PFSK-1 (cell line): ENCODE measurements around the gene RPS3A.

Experiments used
- FOXP2 ChIP-seq: optimal IDR thresholded peaks from 2 replicates; pipeline ENCODE3; 2011; ENCODE audit warnings: borderline replicate concordance, control low read depth, inconsistent platforms; ENCODE audit not compliant: insufficient read depth; ENCODE audit errors: extremely low read length, extremely low read depth
- POLR2AphosphoS5 ChIP-seq: IDR thresholded peaks from 2 replicates; pipeline ENCODE4 v1.6.1; 2012; ENCODE audit warnings: low read depth, mild to moderate bottlenecking, control low read depth, low read length, moderate library complexity
- SIN3A ChIP-seq: IDR thresholded peaks from 2 replicates; pipeline ENCODE4 v1.6.1; 2012; ENCODE audit warnings: mild to moderate bottlenecking, low read length, moderate library complexity, borderline replicate concordance; ENCODE audit not compliant: insufficient read depth
- TAF1 ChIP-seq: IDR thresholded peaks from 2 replicates; pipeline ENCODE4 v1.6.1; 2012; ENCODE audit warnings: low read length, control low read depth, borderline replicate concordance; ENCODE audit not compliant: insufficient read depth
- TF ChIP-seq, protein P1 (sequence below), 2 experiments: IDR thresholded peaks; 2 replicates each; pipeline versions ENCODE4 v1.6.1 to v1.8.0; 2011 to 2012; ENCODE audit warnings: low read depth in 2 of 2, low read length in 2 of 2, control low read depth in 1 of 2, inconsistent platforms in 1 of 2, mild to moderate bottlenecking in 1 of 2, moderate library complexity in 1 of 2; ENCODE audit not compliant: insufficient read depth in 1 of 2

RPS3A gene

DNA sequence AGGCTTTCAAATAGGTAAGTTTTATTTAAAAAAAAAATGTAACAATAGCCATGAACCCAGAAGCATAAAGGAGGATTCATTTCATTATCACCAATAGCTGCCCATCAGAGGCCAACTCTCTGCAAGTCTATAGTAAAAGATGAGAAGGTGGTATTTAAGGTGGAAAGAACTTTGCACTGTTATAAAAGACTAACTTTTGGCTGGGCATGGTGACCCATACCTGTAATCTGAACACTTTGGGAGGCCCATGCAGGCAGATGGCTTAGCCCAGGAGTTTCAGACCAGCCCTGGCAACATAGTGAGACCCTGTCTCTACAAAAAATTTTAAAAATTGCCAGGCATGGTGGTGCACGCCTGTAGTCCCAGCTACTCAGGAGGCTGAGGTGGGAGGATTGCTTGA lies 43.3 kb downstream of the RPS3A start:
- no peak for TF ChIP-seq TAF1
- TF ChIP-seq SIN3A: no peak
- TF ChIP-seq, protein P1, sequence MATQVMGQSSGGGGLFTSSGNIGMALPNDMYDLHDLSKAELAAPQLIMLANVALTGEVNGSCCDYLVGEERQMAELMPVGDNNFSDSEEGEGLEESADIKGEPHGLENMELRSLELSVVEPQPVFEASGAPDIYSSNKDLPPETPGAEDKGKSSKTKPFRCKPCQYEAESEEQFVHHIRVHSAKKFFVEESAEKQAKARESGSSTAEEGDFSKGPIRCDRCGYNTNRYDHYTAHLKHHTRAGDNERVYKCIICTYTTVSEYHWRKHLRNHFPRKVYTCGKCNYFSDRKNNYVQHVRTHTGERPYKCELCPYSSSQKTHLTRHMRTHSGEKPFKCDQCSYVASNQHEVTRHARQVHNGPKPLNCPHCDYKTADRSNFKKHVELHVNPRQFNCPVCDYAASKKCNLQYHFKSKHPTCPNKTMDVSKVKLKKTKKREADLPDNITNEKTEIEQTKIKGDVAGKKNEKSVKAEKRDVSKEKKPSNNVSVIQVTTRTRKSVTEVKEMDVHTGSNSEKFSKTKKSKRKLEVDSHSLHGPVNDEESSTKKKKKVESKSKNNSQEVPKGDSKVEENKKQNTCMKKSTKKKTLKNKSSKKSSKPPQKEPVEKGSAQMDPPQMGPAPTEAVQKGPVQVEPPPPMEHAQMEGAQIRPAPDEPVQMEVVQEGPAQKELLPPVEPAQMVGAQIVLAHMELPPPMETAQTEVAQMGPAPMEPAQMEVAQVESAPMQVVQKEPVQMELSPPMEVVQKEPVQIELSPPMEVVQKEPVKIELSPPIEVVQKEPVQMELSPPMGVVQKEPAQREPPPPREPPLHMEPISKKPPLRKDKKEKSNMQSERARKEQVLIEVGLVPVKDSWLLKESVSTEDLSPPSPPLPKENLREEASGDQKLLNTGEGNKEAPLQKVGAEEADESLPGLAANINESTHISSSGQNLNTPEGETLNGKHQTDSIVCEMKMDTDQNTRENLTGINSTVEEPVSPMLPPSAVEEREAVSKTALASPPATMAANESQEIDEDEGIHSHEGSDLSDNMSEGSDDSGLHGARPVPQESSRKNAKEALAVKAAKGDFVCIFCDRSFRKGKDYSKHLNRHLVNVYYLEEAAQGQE (IDR thresholded peaks at IDR 0.05; ENCODE audit: insufficient read depth in 1 of 2, low read depth in 2 of 2, low read length in 2 of 2): no peak
- TF ChIP-seq FOXP2: no peak
- TF ChIP-seq POLR2AphosphoS5: no peak

DNA sequence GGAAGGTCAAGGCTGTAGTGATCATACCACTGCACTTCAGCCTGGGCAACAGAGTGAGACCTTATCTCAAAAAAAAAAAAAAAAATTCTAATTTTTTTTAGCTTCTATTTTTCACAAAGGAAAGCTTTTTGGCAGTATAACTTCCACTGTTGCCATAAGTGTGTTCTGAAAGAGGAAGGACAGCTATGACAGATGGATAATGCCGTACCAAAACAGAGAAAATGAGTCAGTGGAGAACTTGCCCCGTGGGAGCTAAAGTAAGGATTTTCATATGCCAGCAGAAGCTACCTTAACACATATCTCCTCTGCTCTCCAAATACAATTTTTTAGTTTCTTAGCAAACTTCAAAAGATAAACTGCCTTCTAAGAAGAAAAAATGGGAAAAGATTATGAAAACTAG lies 43.7 kb downstream of the RPS3A start:
- no peak for TF ChIP-seq POLR2AphosphoS5
- TF ChIP-seq, protein P1 (IDR thresholded peaks at IDR 0.05; ENCODE audit: insufficient read depth in 1 of 2, low read depth in 2 of 2, low read length in 2 of 2): no peak
- no peak for TF ChIP-seq SIN3A
- TF ChIP-seq FOXP2: no peak
- TF ChIP-seq TAF1: no peak

DNA sequence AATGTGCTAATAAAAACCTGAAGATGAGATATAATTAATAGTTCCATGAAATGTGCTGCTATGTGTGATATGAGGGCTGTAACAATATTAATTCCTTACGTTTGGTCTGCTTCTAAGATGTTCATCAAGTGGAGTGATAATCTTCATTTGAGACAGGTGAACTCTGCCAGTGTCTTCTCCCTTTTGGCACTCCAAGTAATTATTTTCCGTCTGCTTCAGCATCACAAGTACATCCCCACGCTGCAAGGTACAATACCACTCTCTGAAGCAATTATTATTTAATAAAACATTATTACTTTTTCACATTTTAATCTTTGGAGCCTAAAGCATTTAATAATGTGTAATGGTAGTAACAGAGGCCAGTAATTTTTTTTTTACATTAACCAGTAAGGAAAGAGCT lies 44.4 kb downstream of the RPS3A start:
- TF ChIP-seq FOXP2 (no peak), TAF1 (no peak), POLR2AphosphoS5 (no peak), SIN3A (no peak)
- TF ChIP-seq, protein P1 (IDR thresholded peaks at IDR 0.05; ENCODE audit: insufficient read depth in 1 of 2, low read depth in 2 of 2, low read length in 2 of 2): no peak

DNA sequence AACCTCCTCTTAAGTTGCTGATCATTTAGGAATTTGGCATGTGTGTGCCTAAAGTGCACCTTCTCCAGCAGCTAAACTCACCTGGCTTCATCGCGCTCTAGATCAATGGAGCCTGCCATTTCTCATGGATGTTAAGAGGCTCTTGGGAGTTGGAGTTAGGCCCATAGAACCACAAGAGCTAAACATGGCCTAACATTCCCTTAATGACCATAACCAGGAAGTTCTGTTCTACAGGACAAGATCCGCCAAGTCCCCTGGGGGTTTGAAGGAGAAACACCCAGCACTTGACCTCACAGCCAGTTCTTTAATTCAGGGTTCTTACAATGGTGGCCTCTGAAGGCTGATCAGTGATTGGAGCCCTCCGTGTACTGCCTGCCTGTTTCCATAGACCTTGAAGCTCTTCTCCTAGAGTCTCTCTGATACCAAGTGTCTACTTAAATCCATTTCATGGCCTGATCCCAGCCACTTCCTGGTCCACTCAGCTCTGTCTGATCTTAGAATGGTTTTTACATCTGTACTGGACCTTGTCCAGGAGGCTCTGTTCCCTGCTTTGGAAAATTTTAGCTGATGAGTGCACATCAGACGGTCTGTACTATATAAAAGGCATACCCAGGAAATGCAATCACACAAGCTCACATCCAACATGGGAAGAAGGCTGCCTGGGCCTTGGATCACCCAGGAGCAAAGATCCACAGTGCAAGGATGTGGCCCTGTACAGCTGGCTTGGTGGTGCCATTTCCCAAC lies 45.1 kb downstream of the RPS3A start:
- TF ChIP-seq TAF1 (no peak), FOXP2 (no peak), SIN3A (no peak), POLR2AphosphoS5 (no peak)
- TF ChIP-seq, protein P1 (IDR thresholded peaks at IDR 0.05; ENCODE audit: insufficient read depth in 1 of 2, low read depth in 2 of 2, low read length in 2 of 2): no peak
